ENCODE data around the gene OR2T11. TPM values are rescaled to one million over a fixed set of nuclear protein-coding genes. Genes with fewer than 3 reads are reported as not detected.
A peak's percentile ranks its signal among the peaks of the same experiment; 100 is the strongest.

OR2T11 gene
- total and polyA plus RNA-seq, 2 of the 13 experiments (the other 11 are each of a cell fraction or from before 2014, with no cell fraction given) = not detected

DNA sequence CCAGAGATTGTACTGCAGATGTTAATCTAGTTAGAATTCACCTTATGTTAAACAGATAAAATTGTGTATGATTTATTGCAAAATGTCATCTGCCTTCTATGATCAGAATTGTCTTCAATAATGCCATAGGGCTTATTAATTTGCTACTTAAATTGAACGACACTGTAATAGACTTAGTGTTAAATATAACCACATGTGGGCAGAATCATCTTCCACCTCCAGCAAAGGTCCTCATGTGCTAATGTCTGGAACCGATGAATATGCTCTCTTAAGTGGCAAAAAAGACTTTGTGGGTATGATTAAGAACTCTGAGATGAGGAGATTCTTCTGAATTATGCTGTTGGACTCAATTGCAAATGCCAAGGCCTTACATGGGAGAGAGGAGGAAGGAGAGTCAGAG lies 4.3 kb downstream of the OR2T11 start (continued):
- TF ChIP-seq HOXA9 (CRISPR knock-in tag; IDR thresholded peaks at IDR 0.05; ENCODE audit: borderline replicate concordance) (no peak), NBN (conservative IDR thresholded peaks at IDR 0.05) (no peak), ZNF644 (CRISPR knock-in tag; IDR thresholded peaks at IDR 0.05; ENCODE audit: low read depth) (no peak), MBD4 (IDR thresholded peaks at IDR 0.05; ENCODE audit: borderline replicate concordance, low read length) (no peak), NFKB2 (CRISPR knock-in tag; IDR thresholded peaks at IDR 0.05; ENCODE audit: borderline replicate concordance) (no peak)

DNA sequence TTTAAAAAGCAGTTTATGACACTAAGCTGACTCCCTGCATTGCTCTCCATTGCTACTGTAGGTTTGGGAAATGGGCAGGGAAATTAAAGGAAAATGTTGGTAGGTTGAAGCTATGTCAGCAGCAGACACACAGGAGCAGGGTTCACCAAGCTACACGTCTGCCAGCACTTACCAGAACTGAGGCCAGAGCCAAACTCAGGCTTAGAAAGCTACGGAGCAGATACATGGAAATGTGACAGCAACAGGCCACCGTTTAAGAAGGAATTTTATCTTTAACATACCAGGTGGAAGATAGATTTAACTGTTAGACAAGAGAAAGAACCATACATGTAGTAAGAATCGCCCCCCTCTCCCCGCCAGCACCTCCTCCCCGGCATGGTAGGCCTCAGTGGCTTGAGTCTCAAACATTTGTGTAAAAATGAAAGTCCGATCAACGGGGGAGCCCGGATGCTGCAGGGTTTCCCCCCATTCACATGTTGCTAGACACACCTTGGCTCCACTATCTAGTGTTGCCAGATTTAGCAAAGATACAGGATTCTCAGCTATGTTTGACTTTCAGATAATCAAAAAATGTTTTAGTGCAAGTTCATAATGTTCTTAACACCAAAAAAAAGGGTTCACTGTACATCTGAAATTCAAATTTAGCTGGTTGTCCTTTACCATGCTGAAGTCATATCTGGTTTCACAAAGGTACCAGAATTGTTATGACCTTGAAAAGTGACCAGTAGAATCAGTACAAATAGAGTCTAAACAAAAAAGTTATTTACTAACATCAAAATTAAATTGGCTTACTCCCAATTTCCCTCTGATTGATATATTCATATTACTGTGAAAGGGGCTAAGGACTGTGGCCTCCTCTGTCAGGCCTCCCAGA lies 6.7 kb downstream of the OR2T11 start:
- ChIA-PET CTCF (ENCODE audit: low intra/inter-chr PET ratio, low total read pairs) (no interaction called here), POLR2A (no interaction called here)
- no peak overlapping the region for H2AFZ ChIP-seq (ENCODE audit: low read length)
- H3K9ac ChIP-seq (ENCODE audit: insufficient read depth, low read depth, low read length) = no peak overlapping the region
- intact Hi-C loops (cut with micrococcal nuclease; ENCODE audit: unreplicated experiment) = no loop called here
- H3K27me3 ChIP-seq (ENCODE audit: control insufficient read depth in 1 of 2, insufficient read depth in 2 of 2, low read length in 2 of 2) = no peaks in the 10 kb centered on the region; a peak in 1 of 5 replicates
- no peaks in the 10 kb centered on the region for H3K36me3 ChIP-seq (replicated peaks in 1 of 2; ENCODE audit: control insufficient read depth in 1 of 2, insufficient read depth in 2 of 2, low read length in 2 of 2)
- TF ChIP-seq SOX6 (IDR thresholded peaks at IDR 0.05) (no peak), SOX6 (CRISPR knock-in tag; IDR thresholded peaks at IDR 0.05) (no peak), ZNF7 (CRISPR knock-in tag; IDR thresholded peaks at IDR 0.05) (0 out of 2 replicates have a peak, but pooled peaks have one; percentile 18)
- in situ Hi-C loops (cut with HindIII; ENCODE audit: extremely low pct_ligation_motif_present, low pct_unique_long_range_greater_than_20kb) = loop anchor here (10.0 kb wide), 1 partner anchor 67 kb away; no protein-coding TSS in a partner anchor
- H3K4me2 ChIP-seq (ENCODE audit: low read depth, low read length) = no peak overlapping the region
- DNase-seq (ENCODE audit: low spot score) (no peak), ATAC-seq (no peak), FAIRE-seq (no peak)
- H4K20me1 ChIP-seq (ENCODE audit: insufficient read depth, low read length) = no peaks in the 10 kb centered on the region
- H3K9me3 ChIP-seq (ENCODE audit: low read length) = no peaks in the 10 kb centered on the region
- H3K4me3 ChIP-seq (replicated peaks in 1 of 3; ENCODE audit: insufficient read depth in 1 of 3, low read depth in 2 of 3, low read length in 3 of 3) = no peak overlapping the region
- no peaks in the 10 kb centered on the region for H3K79me2 ChIP-seq (ENCODE audit: insufficient read depth, low read length)
- WGBS (ENCODE audit: low lambda C conversion rate) = 11% methylated on average over 7 of the region's 9 CpGs
- no peaks in the 10 kb centered on the region for H3K4me1 ChIP-seq (ENCODE audit: insufficient read depth, low read length)
- no peak overlapping the region for H3K27ac ChIP-seq (ENCODE audit: extremely low read length, insufficient read depth, low read length)
- BruUV-seq (replicated peaks) = no TSS peak
